GM19328 (cell line): ENCODE measurements around the gene PCNX2.
"Not testable (repeated sequence)": the region's sequence is repeated elsewhere in the genome, so short reads cannot be mapped to it uniquely, and the experiment has no call there.

ENCODE experiments used
- ATAC-seq: cut with Tn5 transposase; IDR thresholded peaks from one replicate; pipeline ENCODE4 v1.9.1; 2021; ENCODE audit warnings: mild to moderate bottlenecking, moderate library complexity; ENCODE audit not compliant: unreplicated experiment

The PCNX2 gene

GRCh38 chr1:233179638-233180037 is 115.9 kb downstream of the PCNX2 start:
- ATAC-seq = not testable (repeated sequence)

GRCh38 chr1:233172201-233172600 is 123.3 kb downstream of the PCNX2 start:
- ATAC-seq = no peak

GRCh38 chr1:233170741-233171140 is 124.8 kb downstream of the PCNX2 start:
- no peak for ATAC-seq

GRCh38 chr1:233168384-233168783 is 127.1 kb downstream of the PCNX2 start:
- no peak for ATAC-seq

GRCh38 chr1:233166896-233167295 is 128.6 kb downstream of the PCNX2 start:
- ATAC-seq = no peak

- no peak for ATAC-seq
These were observed 131.8 kb downstream of the PCNX2 start for GRCh38 chr1:233163696-233164095.

- ATAC-seq = no peak
These were observed 137.2 kb downstream of the PCNX2 start for GRCh38 chr1:233158322-233158721.

- no peak for ATAC-seq
These were observed 138.3 kb downstream of the PCNX2 start for GRCh38 chr1:233157245-233157644.

GRCh38 chr1:233151861-233152260 is 143.7 kb downstream of the PCNX2 start:
- no peak for ATAC-seq

GRCh38 chr1:233144434-233144833 is 151.1 kb downstream of the PCNX2 start:
- ATAC-seq = no peak

GRCh38 chr1:233143241-233143640 is 152.3 kb downstream of the PCNX2 start:
- no peak for ATAC-seq

GRCh38 chr1:233140974-233141373 is 154.6 kb downstream of the PCNX2 start:
- no peak for ATAC-seq

- ATAC-seq = no peak
These were observed 155.0 kb downstream of the PCNX2 start for GRCh38 chr1:233140499-233140898.

GRCh38 chr1:233138788-233139585 is 156.5 kb downstream of the PCNX2 start:
- ATAC-seq = no peak

- ATAC-seq = no peak
These were observed 159.7 kb downstream of the PCNX2 start for GRCh38 chr1:233135833-233136232.

GRCh38 chr1:233132445-233132844 is 163.1 kb downstream of the PCNX2 start:
- ATAC-seq = no peak

GRCh38 chr1:233129031-233129430 is 166.5 kb downstream of the PCNX2 start:
- not testable (repeated sequence) for ATAC-seq

- ATAC-seq = no peak
These were observed 168.4 kb downstream of the PCNX2 start for GRCh38 chr1:233127157-233127556.

- no peak for ATAC-seq
These were observed 172.7 kb downstream of the PCNX2 start for GRCh38 chr1:233122779-233123178.

GRCh38 chr1:233121947-233122559 is 173.5 kb downstream of the PCNX2 start:
- no peak for ATAC-seq

- no peak for ATAC-seq
These were observed 180.7 kb downstream of the PCNX2 start for GRCh38 chr1:233114860-233115259.

GRCh38 chr1:233114159-233114558 is 181.4 kb downstream of the PCNX2 start:
- ATAC-seq = no peak
